Activated naive CD8-positive, alpha-beta T cell (primary cell): ENCODE measurements around the gene STX16.

Experiments used
- H3K27ac Mint-ChIP-seq: one replicate; pipeline ENCODE4 v1.8.0; 2021; ENCODE audit warnings: mixed read lengths
- H3K27me3 Mint-ChIP-seq: one replicate; pipeline ENCODE4 v1.8.0; 2021; ENCODE audit warnings: mixed read lengths
- H3K36me3 Mint-ChIP-seq: one replicate; pipeline ENCODE4 v1.8.0; 2021; ENCODE audit warnings: mixed read lengths
- H3K4me1 Mint-ChIP-seq: one replicate; pipeline ENCODE4 v1.8.0; 2021; ENCODE audit warnings: low read depth, mixed read lengths
- H3K4me3 Mint-ChIP-seq: one replicate; pipeline ENCODE4 v1.8.0; 2021; ENCODE audit warnings: mild to moderate bottlenecking, mixed read lengths
- H3K9me3 Mint-ChIP-seq: one replicate; pipeline ENCODE4 v1.8.0; 2021; ENCODE audit warnings: low read depth, mixed read lengths

STX16 gene

DNA sequence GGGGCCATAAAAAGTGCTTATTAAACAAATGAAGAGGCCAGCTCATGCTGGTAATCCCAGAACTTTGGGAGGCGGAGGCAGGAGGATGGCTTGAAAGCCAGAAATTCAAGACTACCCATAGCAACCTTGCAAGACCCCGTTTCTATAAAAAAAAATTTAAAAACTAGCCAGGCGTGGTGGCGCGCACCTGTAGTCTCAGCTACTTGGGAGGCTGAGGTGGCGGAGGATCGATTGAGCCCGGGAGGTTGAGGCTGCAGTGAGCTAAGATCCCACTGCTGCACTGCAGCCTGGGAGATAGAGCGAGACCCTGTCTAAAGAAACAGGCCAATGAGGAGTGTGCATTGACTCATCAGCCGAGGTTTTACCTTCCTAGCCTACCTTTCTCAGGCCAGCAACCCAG, 56.7 kb downstream of the STX16 start:
- Mint-ChIP-seq H3K9me3 (no peaks in the 10 kb centered on the region), H3K36me3 (peaks cover 2% of the 10 kb centered on the region), H3K4me1 (no peaks in the 10 kb centered on the region), H3K4me3 (no peak overlapping the region), H3K27ac (no peak overlapping the region), H3K27me3 (no peaks in the 10 kb centered on the region)

DNA sequence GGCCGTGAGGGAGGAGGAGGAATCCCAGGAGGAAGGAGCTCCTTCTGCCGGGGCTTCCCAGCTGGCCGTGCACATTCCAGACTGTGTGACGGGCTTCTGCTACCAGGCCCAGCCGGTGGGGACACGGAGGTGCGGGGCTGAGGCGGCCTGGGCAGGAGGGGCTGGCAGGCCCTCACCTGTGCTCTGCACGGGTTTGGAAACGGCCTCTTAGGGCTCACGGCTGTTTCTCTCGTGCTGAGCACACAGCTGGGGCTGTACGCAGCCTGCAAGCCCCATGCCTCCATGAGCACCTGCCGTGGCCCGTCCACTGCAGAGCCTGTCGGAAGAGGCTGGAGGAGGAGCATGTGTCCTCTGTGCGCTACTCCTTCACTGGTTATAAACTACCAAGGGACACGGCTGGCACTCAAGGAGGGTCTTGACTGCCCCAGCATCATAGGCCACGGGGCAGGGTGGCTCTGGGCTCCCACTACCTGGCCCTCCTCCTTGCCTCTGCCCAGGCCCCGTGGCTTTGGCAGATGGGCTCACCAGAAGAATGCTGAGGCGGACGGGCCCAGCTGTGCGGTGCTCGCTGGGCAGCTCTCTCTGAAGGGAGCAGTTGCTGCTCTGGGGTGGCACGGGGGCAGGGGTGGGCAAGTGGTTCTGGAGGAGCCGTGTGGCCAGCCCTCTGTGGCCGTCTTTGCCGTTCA, 57.3 kb downstream of the STX16 start:
- Mint-ChIP-seq H3K4me3 (no peak overlapping the region), H3K27ac (no peak overlapping the region), H3K36me3 (no peaks in the 10 kb centered on the region), H3K27me3 (no peaks in the 10 kb centered on the region), H3K9me3 (no peaks in the 10 kb centered on the region), H3K4me1 (no peaks in the 10 kb centered on the region)

DNA sequence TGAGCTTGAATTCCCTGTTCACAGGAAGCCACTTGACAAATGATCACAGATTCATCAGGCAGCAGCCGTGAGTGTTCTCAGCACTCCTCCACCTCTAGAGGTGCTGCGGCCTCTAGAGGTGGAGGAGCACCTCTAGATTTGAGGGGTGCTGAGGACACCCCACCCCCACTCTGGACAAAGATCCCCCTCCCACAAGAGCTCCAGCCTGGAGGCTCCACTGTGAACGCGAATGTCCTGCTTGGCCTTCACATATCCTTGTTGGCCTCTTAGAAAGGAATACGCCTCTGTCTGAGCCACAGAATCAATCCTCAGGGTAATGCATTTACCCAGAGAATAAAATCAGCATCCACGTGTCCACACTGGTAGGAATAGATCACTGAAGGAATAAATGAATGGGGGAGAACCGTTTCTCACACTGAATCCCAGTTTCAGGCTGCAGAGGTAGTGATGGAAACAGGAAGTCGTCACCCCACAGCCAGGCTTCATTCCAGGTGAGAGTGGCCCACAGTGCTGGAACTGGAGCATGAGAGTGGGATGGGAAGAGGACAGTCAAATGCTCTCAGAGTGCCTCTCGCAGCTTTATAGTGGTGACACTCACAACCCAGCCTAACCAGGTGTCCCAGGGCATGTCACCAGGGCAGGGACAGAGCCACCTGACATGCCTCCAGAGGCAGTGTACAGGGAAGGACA, 58.1 kb downstream of the STX16 start:
- H3K4me1 Mint-ChIP-seq, result no peaks in the 10 kb centered on the region
- no peak overlapping the region for H3K27ac Mint-ChIP-seq
- H3K27me3 Mint-ChIP-seq, result no peaks in the 10 kb centered on the region
- H3K36me3 Mint-ChIP-seq, result no peaks in the 10 kb centered on the region
- no peak overlapping the region for H3K4me3 Mint-ChIP-seq
- H3K9me3 Mint-ChIP-seq, result no peaks in the 10 kb centered on the region

DNA sequence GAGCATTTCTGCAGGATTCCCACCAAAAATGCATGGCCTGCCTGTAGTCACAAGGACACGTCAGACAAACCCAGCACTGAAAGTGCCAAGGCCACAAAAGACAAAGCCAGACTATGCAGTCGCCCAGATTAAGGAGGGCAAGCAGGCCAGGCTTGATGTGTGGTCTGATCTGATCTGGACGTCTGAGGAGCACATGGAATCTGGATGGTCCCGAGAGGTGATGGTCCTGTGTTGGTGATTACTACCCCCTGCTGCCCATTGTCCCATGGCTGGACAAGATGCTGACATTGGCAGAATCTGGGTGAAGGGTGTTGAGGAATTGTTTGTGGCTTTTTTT, 58.6 kb downstream of the STX16 start:
- no peaks in the 10 kb centered on the region for H3K4me1 Mint-ChIP-seq
- H3K36me3 Mint-ChIP-seq, result no peaks in the 10 kb centered on the region
- no peaks in the 10 kb centered on the region for H3K27me3 Mint-ChIP-seq
- no peak overlapping the region for H3K27ac Mint-ChIP-seq
- H3K4me3 Mint-ChIP-seq, result no peak overlapping the region
- no peaks in the 10 kb centered on the region for H3K9me3 Mint-ChIP-seq

DNA sequence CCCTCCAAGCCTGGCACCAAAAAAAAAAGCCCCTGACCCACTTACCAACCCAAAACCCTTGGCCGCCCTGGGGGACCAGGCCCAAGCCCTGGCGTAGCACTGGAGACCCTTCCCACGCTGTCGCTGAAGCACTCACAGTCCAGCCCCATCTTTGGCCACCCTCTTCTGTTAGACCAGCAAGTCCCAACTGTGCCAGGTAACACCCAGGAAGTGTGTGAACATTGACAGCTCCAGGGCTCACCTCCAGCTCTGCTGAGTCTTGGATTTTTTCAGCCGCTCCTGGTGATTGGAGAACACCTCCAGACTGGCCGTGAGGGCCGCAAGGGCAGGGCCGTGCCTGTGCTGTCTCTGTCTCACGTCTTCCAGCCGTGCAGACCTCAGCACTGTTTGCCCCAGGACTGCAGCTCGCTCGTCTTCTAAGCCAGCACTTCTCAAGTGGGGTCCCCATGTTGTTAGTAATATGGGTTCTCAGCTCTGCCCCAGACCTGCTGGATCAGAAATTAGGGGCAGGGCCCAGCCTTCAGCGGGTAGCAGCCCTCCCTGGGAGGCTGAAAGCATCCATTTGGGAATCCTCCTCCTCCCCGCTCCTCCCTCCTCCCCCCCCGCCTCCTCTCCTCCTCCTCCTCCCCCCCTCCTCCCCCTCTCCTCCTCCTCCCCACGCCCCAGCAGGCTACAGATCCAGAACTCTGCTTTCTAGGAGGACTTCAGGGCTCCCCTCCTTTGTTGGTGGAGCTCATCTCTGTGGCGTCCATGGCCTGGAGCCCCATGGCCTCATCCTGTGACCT, 59.6 kb downstream of the STX16 start:
- Mint-ChIP-seq H3K4me1 (no peaks in the 10 kb centered on the region), H3K4me3 (no peak overlapping the region), H3K36me3 (no peaks in the 10 kb centered on the region), H3K9me3 (no peaks in the 10 kb centered on the region), H3K27me3 (no peaks in the 10 kb centered on the region), H3K27ac (no peak overlapping the region)

DNA sequence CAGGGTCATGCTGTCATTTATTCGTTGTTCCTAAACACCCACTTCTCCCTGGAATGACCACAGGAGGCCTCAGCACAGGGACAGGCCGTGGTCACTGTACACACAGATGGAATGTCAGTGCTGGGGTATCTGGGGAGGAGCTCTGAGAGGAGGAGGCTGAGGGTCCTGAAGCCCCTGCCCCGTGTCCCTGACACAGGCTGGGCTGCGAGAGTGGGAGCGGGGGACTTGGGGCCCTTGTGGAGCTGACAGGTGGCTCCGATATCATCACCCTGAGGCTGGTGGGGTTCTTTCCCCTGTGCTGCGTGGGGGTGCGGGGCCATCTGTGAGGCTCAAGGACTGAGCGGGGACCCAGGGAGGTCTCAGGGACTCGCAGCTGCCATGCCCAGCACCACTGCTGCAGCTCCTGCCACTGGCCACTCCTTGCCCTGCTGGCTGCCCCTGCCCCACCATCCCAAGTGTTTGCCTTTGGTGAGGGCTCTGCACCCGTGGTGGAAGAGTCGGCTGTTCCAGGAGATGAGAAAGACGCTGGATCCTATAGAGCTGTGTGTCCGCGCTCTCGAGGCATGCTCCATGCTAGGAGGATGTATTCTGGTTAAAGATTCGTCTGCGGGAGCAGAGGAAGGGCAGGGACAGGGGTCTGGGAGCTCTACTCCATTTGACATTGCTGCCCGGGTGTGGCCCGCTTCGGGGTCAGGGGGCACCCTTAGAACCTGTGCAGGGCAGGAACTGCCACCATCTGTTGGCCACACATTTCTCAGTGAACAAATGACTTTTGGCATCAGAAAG, 60.4 kb downstream of the STX16 start:
- Mint-ChIP-seq H3K27me3 (no peaks in the 10 kb centered on the region), H3K36me3 (no peaks in the 10 kb centered on the region), H3K27ac (no peak overlapping the region), H3K4me1 (no peaks in the 10 kb centered on the region), H3K4me3 (no peak overlapping the region), H3K9me3 (no peaks in the 10 kb centered on the region)

DNA sequence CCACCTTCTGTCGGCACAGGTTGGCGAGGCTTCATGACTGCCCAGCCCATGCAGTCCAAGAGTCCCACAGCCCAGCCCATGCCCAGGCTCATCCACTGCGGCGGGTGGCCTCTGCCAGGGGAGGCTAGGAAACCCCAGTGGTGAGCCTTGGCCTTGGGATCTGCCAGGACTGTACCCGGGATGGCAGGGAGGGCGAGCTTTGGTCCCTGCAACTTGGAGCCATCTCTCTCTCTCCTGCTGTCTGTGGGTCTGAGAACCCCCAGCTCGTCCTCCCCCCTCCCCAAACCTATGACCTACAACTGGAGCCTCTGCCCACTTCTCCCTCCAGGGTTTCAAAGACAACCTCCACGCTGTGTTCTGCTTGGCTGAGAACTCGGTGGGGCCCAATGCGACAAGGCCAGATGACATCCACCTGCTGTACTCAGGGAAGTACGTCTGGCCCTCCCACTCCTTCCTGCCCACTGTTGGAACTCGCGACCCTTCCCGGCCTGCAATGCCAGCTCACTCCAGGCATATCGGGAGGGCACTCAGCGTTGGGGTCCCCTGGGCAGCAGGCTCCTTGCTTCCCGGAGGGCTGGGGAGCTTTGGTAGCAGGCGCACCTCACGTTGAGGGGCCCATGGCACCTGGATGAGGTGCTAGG, 61.2 kb downstream of the STX16 start:
- H3K4me1 Mint-ChIP-seq, result no peaks in the 10 kb centered on the region
- no peaks in the 10 kb centered on the region for H3K27me3 Mint-ChIP-seq
- H3K4me3 Mint-ChIP-seq, result no peak overlapping the region
- no peak overlapping the region for H3K27ac Mint-ChIP-seq
- no peaks in the 10 kb centered on the region for H3K9me3 Mint-ChIP-seq
- no peaks in the 10 kb centered on the region for H3K36me3 Mint-ChIP-seq

DNA sequence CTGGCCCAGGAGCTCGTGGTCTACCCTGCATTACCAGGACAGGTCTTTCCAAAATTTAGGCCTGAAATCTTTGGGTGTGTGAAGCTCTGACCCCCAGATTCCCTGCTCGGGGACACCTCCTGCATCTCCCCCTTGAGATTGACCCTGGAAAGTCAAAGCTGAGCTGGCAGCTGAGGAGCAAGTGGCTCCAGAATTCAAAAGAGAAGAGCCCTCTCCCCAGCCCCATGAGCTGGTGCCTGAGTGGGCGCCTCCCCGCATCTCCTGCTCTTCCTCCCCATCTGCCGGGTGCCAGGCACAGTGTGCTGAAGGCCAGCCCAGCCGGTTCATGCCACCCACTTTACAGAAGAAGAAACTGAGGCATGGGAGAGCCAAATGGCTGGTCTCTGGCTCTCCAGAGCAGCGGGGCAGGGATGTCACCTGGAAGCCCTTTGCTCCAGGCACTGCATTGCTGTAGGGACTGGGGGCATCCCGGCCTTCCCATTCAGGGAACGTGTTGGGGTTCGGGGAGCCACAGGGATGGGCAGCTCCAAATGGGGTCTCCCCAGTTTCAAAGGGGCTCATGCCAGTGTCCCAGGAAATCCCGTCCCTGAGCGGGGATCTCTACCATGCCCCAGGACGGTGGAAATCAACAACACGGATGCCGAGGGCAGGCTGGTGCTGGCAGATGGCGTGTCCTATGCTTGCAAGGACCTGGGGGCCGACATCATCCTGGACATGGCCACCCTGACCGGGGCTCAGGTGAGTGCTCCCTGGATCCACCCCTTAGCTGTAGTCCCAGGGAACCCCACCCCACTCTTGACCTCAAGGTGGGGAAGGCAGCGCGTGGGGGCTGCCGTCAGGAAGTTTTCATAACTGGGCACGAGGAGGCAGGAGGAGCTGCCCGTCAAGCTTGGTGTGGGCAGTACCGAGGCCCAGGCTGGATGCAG, 62.0 kb downstream of the STX16 start:
- Mint-ChIP-seq H3K36me3 (no peaks in the 10 kb centered on the region), H3K27ac (no peak overlapping the region), H3K27me3 (no peaks in the 10 kb centered on the region), H3K9me3 (no peaks in the 10 kb centered on the region), H3K4me3 (no peak overlapping the region), H3K4me1 (no peaks in the 10 kb centered on the region)

DNA sequence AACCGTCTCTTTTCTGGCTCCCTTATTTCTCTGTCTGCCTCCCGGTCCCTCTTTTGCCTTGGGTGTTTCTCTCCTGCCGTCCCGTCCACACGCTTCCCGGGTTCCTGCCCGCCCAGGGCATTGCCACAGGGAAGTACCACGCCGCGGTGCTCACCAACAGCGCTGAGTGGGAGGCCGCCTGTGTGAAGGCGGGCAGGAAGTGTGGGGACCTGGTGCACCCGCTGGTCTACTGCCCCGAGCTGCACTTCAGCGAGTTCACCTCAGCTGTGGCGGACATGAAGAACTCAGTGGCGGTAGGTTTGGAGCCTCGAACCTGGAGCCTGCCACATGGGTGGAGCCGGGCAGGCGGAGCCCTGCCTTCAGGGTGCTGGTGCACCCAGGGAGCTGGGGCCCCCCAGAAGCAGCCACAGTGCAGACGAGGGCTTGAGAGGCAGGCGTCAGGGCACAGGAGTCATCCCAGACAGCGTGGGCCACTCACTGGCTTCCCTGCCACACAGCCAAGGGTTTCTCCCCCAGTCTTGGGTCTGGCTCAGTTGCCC, 62.8 kb downstream of the STX16 start:
- no peak overlapping the region for H3K27ac Mint-ChIP-seq
- H3K27me3 Mint-ChIP-seq, result no peaks in the 10 kb centered on the region
- no peak overlapping the region for H3K4me3 Mint-ChIP-seq
- H3K9me3 Mint-ChIP-seq, result no peaks in the 10 kb centered on the region
- no peaks in the 10 kb centered on the region for H3K4me1 Mint-ChIP-seq
- no peaks in the 10 kb centered on the region for H3K36me3 Mint-ChIP-seq

DNA sequence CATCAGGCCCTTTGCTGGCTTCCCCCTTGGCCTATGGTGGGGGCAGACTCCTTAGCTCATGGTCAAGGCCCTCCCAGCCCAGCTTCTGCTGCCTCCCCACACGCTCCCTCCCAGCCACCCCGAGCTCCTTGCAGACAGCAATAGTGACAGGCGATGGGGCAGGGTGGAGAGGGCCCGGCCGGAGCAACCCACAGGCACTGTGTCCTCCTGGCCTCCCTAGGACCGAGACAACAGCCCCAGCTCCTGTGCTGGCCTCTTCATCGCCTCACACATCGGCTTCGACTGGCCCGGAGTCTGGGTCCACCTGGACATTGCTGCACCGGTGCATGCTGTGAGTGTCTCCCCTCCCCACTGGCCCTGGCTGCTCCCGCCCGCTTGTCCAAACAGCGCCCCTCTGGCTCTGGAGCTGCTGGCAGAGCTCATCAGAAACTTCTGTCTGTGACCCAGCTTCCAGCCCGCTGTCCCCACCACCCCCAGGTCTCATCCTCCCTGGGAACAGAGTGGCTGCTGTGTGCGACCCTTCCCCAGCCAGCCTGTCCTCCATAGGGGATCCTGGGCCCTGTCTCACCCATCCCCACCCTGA, 63.3 kb downstream of the STX16 start:
- H3K27me3 Mint-ChIP-seq, result no peaks in the 10 kb centered on the region
- no peaks in the 10 kb centered on the region for H3K4me1 Mint-ChIP-seq
- no peaks in the 10 kb centered on the region for H3K9me3 Mint-ChIP-seq
- no peak overlapping the region for H3K4me3 Mint-ChIP-seq
- H3K27ac Mint-ChIP-seq, result no peak overlapping the region
- no peaks in the 10 kb centered on the region for H3K36me3 Mint-ChIP-seq

DNA sequence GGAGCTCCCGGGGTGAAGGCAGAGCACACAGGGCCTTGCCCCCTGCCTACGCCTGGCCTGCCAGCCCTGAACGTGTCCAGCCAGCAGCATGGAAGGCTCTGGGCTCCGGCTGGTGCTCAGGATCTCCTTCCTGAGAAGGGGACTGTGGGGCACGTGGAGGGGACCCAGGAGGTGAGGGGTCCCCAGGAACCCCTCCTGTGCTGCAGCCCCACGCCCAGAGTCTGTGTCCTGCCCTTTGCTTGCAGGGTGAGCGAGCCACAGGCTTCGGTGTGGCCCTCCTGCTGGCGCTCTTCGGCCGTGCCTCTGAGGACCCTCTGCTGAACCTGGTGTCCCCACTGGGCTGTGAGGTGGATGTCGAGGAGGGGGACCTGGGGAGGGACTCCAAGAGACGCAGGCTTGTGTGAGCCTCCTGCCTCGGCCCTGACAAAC, 63.9 kb downstream of the STX16 start:
- Mint-ChIP-seq H3K27me3 (no peaks in the 10 kb centered on the region), H3K4me1 (no peaks in the 10 kb centered on the region), H3K4me3 (no peak overlapping the region), H3K36me3 (no peaks in the 10 kb centered on the region), H3K27ac (no peak overlapping the region), H3K9me3 (no peaks in the 10 kb centered on the region)

DNA sequence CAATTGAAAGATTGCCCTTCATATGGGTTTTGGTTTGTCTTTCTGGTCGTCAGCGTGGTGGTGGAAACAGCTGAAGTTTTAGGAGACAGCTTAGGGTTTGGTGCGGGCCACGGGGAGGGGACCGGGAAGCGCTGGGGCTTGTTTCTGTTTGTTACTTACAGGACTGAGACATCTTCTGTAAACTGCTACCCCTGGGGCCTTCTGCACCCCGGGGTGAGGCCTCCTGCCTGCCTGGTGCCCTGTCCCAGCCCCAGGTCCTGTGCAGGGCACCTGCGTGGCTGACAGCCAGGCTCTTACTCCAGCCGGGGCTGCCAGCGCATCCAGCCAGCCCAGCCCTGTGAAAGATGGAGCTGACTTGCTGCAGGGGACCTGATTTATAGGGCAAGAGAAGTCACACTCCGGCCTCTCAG, 64.3 kb downstream of the STX16 start:
- H3K27me3 Mint-ChIP-seq, result no peaks in the 10 kb centered on the region
- no peak overlapping the region for H3K27ac Mint-ChIP-seq
- H3K4me1 Mint-ChIP-seq, result no peaks in the 10 kb centered on the region

DNA sequence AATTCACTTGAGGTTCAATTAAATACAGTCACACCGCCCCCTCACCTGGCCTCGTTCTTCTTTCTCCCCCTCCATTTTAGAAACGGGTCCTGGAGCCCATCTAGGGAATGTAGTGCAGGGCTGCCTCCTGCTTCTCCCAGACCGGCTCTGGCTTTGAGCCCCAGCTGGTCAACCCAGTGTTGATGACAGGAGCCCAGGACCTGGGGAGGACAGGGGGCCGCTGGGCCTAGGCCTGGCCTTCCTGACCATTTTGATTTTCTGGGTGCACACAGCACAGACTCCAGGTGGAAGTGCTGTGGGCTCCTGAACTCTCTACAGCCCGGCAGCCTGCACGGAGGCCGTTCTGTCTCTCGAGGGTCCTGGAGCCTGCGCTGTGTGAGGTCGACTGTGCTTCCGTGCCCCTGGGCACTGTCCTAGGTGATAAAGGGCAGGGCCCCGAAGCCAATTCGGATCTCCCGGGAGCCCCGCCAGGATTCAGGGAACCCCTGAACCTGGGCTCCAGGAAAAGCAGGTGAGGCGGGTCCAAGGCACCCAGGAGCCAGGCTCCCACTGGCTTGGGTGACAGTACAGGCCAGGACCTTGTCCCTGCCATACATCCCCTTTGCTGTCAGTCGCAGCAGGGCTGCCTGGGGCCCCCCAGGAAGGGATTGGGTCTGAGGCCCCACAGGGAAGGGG, 64.9 kb downstream of the STX16 start:
- Mint-ChIP-seq H3K36me3 (no peaks in the 10 kb centered on the region), H3K27ac (no peak overlapping the region), H3K4me3 (no peak overlapping the region), H3K9me3 (no peaks in the 10 kb centered on the region), H3K27me3 (no peaks in the 10 kb centered on the region), H3K4me1 (no peaks in the 10 kb centered on the region)

More for the DNA sequence above, 64.3 kb downstream of the STX16 start:
- no peak overlapping the region for H3K4me3 Mint-ChIP-seq
- no peaks in the 10 kb centered on the region for H3K9me3 Mint-ChIP-seq
- no peaks in the 10 kb centered on the region for H3K36me3 Mint-ChIP-seq
